Middle frontal gyrus (tissue), 1 donor: Measurements from ENCODE around the gene ZNF652.
"Not testable (repeated sequence)": the region's sequence is repeated elsewhere in the genome, so short reads cannot be mapped to it uniquely, and the experiment has no call there.

Source experiments
- DNase-seq: peaks from one replicate; pipeline ENCODE4 v3.0.0-alpha.2; 2015; ENCODE audit warnings: low spot score; ENCODE audit errors: extremely low spot score

The ZNF652 gene

DNA sequence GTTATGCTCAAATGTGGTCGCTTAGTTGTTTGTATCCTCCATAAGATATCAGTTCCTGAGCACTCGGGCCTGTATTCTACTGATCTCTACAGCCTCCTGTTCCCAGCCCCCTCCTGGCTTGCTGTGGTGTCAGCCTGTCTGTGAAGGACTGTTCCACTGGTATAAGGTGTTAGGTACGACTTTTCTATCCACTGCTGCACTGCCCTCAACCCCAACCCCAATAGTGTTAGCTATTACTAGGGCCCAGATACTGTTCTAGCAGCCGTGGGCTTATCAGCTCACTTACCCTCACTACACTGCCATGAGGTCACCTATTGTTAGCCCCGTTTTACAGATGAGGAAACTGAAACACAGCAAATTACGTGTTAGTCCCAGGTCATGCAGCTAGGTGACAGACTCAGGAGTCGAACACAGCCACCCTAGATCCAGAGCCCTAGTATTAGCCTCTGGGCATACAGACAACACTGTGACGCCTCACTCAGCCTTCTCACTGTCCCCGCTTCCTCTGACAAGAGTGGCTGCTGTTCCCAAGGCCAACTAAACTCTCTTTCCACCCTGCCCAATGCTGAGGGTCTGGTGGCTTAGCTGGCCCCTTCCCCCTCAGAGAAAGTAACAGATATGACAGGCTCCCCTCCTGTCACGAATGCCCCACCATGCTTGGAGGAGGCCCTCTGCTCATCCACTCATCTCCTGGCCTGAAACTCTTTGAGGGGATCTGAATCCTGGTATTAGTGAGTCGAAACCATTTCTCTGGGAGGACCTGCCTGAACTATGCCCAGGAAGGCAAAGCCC is 25.6 kb upstream of the ZNF652 start:
- DNase-seq, result no peak

- no peak for DNase-seq
These were observed 24.3 kb upstream of the ZNF652 start for GRCh38 chr17:49386373-49386772.

DNA sequence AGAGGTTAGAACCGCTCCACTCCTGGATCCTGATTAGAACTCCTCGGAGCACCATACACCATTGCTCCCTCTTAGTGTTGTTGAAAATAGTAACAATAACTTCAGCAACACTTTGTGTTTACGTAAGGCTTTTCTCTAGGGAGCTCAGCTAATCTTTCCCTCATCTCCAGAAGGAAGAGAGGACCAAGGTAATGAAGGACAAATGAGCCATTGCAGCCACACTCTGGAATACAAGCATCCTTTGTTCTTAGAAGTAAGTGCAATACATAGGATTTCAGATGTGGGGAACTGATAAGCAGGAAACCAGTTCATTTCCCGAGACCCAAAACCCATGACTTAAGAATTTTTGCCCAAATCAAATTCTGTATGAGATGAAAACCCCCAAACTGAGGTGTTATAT is 22.9 kb upstream of the ZNF652 start:
- DNase-seq, result no peak

DNA sequence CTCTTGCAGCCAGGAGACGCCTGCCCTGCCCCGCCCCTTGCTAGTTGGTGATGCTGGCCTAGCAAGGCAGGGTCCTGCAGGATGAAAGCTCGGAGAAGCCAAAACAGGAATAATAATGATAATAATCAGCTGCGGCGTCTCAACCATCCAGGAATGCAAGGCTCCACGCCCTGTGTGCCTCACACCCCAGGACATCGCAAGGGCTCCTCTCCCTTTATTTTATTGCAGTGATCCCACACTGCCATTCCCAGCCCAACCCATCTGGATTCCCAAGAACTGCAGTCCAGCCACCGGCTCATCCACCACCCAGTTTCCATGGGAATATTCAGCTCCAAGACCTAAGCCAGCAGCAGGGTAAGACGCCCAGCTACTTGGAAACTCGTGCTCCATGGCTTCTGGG is 21.0 kb upstream of the ZNF652 start:
- no peak for DNase-seq

GRCh38 chr17:49382556-49382955 is 20.5 kb upstream of the ZNF652 start:
- DNase-seq, result no peak

DNA sequence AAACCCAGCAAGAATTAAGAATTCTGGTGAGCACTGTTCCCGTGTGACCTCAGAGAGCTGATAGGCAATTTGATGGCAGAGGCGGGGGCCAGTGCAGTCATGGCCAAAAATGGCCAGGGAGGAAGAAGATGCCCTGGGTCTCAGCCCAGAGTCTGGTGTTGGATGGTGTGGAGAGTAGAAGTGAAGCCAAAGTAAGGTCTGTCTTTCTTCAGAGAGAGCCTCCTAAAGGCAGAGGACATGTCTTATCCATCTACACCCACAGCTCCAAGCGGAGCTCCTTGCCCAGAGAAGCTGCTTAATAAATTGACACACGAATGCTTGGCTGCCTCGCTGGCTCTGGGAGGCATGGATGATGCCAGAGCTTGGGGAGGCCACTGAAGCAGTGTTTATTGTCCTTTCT is 19.7 kb upstream of the ZNF652 start:
- DNase-seq, result no peak

DNA sequence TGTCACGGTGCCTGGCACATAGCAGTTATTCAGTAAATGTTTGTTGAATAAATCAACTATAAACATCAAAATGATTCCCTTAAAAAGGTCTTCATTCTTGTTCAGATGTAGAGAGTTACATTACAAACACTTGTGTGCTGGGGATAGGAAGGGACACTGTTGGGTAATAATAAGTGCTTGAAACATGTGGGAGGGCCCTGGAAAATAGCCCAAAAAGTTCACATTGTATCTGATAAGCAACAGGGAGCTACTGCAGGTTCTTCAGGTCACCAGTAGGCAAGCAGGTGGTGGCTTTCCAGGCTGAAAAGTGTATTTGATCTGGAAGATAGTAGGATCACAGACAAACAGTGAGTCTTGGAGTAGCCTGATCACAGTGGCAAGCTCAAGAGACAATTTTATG is 19.0 kb upstream of the ZNF652 start:
- DNase-seq, result no peak

- DNase-seq, result no peak
These were observed 17.9 kb upstream of the ZNF652 start for GRCh38 chr17:49379926-49380325.

- DNase-seq, result no peak
These were observed 16.3 kb upstream of the ZNF652 start for GRCh38 chr17:49378311-49378710.

- DNase-seq, result no peak
These were observed 13.5 kb upstream of the ZNF652 start for GRCh38 chr17:49375544-49375943.

DNA sequence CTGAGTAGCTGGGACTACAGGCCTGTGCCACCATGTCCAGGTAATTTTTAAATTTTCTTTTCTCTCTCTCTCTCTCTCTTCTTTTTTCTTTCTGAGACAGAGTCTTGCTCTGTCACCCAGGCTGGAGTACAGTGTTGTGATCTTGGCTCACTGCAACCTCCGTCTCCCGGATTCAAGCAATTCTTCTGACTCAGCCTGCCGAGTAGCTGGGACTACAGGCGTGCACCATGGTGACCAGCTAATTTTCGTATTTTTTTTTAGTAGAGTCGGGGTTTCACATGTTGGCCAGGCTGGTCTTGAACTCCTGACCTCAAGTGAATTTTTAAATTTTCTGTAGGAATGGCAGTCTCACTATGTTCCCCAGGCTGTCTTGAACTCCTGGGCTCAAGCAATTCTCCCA is 11.1 kb upstream of the ZNF652 start:
- no peak for DNase-seq

GRCh38 chr17:49372425-49372824 is 10.4 kb upstream of the ZNF652 start:
- no peak for DNase-seq

DNA sequence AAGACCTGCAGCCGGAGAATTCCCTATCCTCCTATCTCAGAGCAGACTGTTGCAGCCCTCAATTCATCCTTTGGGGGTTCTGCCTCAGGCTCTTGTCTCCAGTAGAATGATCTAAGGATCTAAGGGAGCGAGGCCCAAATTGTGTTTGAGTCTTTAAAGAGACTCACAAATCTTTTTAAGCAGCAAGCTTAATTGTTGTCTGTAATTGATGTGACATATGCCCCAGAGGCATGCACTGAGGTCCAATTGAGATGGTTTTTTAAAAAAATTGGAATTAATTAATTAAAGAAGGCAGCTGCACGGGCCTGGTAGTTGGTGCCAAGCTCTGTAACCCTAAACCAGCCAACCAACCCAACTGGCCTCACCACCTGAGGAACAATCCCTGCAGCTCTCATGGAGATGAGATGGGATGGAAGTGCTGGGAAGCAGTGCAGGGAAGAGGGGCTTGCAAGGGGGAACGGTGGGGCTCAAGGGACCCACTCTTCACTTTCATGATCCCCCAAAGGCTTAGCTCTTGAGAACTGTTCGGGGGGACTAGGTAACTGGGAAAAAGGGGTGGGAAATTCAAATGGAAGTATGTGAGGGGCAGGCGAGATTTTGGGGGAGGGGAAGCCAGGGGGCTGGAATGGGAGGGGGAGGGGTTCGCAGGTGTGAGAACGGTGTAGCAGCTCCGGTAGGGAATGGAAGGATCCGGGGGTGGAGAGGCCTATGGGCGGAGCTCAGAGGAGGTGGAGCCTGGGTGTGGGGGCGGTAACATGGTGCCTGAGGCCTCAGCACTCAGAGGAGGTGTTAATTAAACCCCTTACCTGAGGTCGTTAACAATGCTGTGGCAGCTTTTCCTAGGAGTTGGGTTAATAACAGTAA is 9.2 kb upstream of the ZNF652 start:
- DNase-seq, result no peak

DNA sequence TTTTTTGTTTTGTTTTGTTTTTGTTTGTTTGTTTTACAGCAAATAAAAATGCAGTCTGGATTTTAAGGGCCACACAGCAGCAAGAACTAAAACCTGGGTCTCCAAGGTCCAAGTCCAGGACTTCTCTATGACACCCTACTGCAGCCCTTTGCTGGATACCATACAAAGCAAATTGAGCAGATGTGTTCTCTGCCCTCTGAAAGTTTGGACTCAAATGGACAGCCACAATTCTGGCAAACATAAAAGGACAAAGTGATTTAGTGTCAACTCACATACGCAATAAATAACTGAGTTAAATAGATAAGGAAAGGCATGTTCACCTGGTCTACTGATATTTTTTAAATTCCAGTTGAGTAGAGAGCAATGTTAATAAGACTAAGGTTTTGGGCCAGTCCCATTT is 7.7 kb upstream of the ZNF652 start:
- no peak for DNase-seq

GRCh38 chr17:49369089-49369488 is 7.0 kb upstream of the ZNF652 start:
- no peak for DNase-seq

DNA sequence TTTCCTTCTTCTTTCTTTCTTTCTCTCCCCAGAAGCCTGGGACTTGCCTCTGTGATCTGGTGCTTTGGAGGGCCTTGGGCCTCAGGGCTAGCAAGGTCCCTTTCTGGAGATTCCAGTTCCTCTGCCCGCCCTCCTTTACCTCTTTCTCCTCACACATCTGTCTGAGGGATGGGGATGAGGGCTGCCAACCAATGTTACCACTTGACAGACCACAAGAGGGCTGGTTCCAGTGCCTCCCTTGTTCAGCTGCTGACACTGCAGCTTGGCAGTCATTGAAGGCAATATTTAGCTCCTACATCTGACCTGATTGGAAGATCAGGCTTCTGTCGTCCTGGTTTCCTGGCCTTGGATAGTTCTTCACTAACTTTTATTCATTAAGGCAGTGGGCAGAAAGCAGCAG is 3.6 kb upstream of the ZNF652 start:
- DNase-seq, result no peak

- DNase-seq, result not testable (repeated sequence)
These were observed 3.1 kb upstream of the ZNF652 start for GRCh38 chr17:49365126-49365525.

- no peak for DNase-seq
These were observed 2.1 kb upstream of the ZNF652 start for GRCh38 chr17:49364119-49364518.

- no peak for DNase-seq
These were observed 1.2 kb upstream of the ZNF652 start for GRCh38 chr17:49363251-49363650.

GRCh38 chr17:49362723-49363117 is 670 bp upstream of the ZNF652 start:
- DNase-seq, result no peak

DNA sequence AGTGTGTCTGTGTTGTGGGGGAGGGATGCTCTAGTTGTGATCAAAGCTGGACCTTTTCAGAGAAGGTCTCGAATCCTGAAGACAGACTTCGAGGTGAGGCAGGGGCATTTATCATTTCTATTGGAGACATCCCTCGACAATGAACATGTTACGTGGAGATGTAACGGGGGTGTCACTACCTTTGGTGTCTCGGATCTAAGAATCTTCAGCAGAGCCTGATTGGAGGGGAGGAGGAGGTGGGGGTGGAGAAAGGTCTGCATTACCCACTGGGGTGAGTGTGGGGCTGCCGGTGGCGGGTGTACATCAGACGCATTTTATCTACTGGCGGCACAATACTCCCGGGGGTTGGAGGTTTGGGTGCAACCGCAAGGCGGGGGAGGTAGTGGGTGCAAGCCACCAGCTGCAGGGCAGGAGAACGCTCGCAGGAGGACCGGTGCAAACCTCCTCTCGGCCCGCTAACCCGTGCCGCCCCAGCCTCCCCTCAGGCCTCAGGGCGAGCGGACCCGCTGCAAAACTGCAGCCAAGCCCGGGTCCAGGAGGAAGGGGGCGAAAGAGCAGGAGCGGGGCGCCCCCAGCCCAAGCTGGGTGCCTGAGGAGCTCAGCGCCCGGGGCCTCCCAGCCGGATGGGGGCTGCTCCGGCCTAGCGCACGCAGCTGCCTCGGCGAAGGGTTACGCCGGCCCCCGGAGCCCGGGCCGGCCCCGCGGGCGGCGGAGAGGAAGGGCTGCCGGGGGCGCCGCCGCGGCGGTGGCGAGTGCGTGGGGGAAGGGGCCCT is 735 bp downstream of the ZNF652 start:
- DNase-seq, result no peak

- no peak for DNase-seq
These were observed 1.3 kb downstream of the ZNF652 start for GRCh38 chr17:49360796-49361128.
